Measurements from ENCODE around the gene RPEL1. TPM values are rescaled to one million over a fixed set of nuclear protein-coding genes. Genes with fewer than 3 reads are reported as not detected.
A peak's percentile ranks its signal among the peaks of the same experiment; 100 is the strongest.
"Not testable (repeated sequence)": the region's sequence is repeated elsewhere in the genome, so short reads cannot be mapped to it uniquely, and the experiment has no call there.

The RPEL1 gene
- not detected for total RNA-seq
- long read RNA-seq: 0 reads

DNA sequence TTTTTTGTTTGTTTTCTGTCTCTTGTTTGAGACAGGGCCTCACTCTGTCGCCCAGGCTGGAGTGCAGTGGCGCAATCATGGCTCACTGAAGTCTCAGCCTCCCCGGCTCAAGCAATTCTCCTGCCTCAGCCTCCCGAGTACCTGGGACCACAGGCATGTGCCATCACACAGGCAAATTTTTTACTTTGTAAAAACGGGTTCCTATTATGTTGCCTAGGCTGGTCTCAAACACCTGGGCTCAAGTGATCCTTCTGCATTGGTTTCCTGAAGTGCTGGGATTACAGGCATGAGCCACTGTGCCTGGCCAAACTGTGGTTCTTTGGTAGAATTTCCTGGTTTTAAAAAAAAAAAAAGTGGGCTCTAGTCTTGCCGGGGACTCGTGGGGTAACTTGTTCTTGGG lies at the start of gene RPEL1:
TSS of gene RPEL1 (plus strand) at position 301 of the 400 bp plus-strand sequence. CDS start 110 bp downstream, outside the sequence.
- not testable (repeated sequence) for DNase-seq (ENCODE audit: low spot score)
- intact Hi-C loops (cut with DNase I): loop anchor here (2.0 to 10.0 kb wide), 2 partner anchors 329 to 511 kb away; no protein-coding TSS in a partner anchor

DNA sequence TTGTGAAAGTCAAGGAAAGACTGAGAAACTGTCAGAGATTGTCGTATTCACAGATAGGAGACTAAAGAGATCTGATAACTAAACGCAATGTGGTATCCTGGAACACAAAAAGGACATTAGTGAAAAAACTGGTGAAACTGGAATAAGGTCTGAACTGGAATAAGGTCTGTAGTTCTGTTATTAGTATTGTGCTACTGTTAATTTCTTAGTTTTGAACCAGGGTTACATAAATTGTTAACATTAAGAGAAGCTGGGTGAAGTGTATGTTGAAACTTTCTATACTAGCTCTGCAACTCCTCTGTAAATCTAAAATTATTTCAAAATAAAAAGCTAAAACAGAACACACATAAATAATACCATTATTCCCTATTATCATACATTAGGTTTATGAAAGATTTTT lies 49.2 kb upstream of the RPEL1 start:
- DNase-seq (ENCODE audit: low spot score): no peak
- intact Hi-C loops (cut with DNase I): no loop called here

DNA sequence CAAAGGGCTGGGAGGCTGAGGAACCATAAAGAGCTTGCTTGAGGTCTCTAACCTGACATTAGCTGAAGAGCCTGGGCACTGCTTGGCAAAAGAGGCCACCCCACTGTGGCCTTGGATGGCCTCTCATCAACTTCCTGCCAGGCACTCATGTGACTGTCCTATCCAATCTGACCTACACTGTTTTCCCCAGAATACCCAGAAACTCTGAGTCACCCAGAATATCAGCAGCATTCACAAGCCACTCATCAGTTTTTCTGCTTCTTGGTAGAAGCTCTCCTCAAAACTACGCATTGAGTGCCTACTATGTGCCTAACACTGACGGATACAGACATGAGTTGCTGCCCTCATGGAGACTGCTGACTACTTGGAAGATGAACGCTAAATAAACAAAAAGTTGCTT lies 48.5 kb upstream of the RPEL1 start:
- peak; percentile 82 for DNase-seq (ENCODE audit: low spot score)
- intact Hi-C loops (cut with DNase I): no loop called here

DNA sequence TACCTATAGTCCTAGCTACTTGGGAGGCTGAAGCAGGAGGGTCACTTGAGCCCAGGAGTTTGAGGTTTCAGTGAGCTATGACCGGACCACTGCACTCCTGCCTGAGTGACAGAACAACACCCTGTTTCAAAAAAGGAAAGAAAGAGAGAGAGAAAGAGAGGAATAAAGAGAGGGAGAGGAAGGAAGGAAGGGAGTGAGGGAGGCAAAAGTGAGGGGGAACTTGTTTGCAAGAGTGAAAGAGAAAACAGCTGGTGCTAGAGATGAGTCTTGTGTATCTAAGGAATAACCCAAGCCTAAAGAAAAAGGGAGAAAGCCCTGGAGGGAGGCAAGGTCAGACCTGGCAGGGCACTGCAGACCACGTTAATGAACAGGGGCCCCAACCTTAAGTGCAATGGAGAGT lies 47.8 kb upstream of the RPEL1 start:
- DNase-seq (ENCODE audit: low spot score): no peak
- intact Hi-C loops (cut with DNase I): no loop called here

DNA sequence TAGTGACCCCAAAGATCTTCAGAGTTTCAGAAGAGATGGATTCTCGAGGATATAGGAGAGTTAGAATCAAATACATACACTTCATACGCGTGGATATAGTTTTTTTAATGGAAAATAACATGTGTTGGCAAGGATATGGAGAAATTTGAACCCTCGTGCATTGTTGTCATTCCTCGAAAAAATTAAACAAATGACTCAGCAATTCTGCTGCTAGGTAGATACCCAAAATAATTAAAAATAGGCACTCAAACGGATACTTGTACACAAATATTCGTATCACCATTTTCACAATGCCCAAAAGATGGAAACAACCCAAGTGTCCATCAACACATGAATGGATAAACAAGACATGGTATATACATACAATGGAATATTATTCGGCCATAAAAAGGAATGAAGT lies 47.0 kb upstream of the RPEL1 start:
- intact Hi-C loops (cut with DNase I): no loop called here
- DNase-seq (ENCODE audit: low spot score): no peak

DNA sequence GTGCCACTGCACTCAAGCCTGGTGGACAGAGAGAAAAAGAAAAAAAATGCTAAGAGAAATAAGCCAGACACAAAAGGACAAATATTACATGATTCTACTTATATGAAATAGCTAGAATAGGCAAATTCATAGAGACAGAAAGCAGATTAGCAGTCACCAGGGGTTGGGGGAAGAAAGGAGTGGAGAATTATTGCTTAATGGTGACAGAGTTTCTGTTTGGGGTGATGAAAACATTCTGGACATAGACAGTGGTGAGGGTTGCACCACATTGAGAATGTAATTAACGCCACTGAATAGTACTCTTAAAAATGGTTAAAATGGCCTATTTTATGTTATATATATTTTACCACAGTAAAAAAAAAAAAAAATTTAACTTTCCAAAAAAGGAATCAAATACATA lies 46.2 kb upstream of the RPEL1 start:
- DNase-seq (ENCODE audit: low spot score): no peak
- intact Hi-C loops (cut with DNase I): no loop called here

DNA sequence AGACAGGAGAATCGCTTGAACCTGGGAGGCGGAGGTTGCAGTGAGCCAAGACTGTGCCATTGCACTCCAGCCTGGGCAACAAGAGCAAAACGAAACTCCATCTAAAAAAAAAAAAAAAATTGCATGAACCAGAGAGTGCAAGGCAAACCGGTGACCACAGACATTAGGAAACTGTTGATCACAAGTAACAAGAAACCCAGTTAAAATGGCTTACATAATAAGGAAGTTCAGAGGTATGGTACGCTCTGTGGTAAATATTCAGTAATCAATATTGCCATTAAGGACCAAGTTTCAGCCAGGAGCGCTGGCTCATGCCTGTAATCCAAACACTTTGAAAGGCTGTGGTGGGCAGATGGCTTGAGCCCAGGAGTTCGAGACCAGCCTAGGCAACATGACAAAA lies 43.4 kb upstream of the RPEL1 start:
- DNase-seq (ENCODE audit: low spot score): no peak
- intact Hi-C loops (cut with DNase I): no loop called here

DNA sequence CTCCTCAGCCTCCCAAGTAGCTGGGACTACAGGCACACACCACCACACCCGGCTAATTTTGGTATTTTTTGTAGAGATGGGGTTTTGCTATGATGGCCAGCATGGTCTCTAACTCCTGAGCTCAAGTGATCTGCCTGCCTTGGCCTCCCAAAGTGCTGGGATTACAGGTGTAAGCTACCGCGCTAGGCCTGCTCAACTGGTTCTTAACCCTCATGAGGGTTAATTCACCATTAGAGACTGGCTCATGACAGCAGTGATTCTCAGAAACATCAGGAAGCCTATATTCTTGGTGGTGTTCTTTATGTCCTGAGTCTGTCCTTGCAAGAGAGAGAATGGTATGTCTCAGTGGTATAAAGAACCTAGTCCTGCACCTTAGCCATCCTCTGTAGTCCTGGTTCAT lies 42.2 kb upstream of the RPEL1 start:
- intact Hi-C loops (cut with DNase I): no loop called here
- DNase-seq (ENCODE audit: low spot score): no peak

DNA sequence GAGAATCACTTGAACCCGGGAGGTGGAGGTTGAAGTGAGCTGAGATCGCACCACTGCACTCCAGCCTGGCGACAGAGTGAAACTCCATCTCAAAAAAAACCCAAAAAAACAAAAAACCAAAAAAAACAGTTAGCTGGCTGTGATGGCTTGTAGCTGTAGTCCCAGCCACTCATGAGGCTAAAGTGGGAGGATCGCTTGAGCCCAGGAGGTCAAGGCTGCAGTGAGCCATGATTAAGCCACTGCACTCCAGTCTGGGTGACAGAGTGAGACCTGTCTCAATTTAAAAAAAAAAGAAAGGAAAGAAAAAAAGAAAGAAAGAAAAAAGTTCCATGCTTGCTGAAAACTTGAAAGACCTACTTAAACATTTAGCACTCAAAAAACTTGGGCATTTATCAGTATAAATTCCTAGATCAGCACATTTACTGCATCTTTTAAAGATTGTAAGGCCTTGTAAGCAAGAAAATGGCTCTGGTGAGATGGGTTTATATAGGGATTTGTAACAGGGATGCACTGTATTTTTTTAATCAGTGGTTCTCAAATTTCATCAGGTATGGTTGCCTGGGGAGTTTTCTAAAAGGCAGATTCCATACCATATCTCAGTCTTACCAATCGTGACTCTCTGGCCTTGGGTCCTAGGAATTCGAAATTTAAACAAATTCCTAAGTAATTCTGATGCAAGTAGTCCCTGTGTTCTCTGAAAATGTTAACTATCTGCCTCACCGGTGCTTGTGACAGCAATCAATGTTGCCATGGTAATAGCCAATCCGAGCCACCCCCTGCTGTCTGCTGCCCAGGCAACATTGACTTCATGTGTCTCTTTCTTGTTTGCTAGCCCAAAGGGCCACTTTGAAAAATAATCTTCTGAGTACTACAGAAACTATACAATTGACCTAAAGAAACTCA lies 41.1 kb upstream of the RPEL1 start:
- DNase-seq (ENCODE audit: low spot score): no peak
- intact Hi-C loops (cut with DNase I): no loop called here

DNA sequence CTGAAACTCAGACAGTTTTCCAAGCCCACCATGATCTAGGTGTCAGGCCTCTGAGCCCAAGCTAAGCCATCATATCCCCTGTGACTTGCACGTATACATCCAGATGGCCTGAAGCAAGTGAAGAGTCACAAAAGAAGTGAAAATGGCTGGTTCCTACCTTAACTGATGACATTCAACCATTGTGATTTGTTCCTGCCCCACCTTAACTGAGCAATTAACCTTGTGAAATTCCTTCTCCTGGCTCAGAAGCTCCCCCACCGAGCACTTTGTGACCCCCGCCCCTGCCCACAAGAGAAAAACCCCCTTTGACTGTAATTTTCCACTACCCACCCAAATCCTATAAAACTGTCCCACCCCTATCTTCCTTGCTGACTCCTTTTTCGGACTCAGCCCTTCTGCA lies 40.3 kb upstream of the RPEL1 start:
- DNase-seq (ENCODE audit: low spot score); intact Hi-C loops (cut with DNase I): not testable (repeated sequence)

DNA sequence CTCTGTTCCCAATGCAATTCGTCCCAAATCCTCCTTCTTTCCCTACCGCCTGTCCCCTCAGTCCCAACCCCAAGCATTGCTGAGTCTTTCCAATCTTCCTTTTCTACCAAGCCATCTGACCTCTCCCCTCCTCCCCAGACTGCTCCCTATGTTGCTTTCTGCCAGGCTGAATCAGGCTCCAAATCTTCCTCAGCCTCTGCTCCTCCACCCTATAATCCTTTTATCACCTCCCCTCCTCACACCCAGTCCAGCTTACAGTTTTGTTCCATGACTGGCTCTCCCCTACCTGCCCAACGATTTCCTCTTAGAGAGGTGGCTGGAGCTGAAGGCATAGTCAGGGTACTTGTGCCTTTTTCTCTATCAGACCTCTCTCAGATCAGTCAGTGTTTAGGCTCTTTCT lies 39.0 kb upstream of the RPEL1 start:
- intact Hi-C loops (cut with DNase I); DNase-seq (ENCODE audit: low spot score): not testable (repeated sequence)

DNA sequence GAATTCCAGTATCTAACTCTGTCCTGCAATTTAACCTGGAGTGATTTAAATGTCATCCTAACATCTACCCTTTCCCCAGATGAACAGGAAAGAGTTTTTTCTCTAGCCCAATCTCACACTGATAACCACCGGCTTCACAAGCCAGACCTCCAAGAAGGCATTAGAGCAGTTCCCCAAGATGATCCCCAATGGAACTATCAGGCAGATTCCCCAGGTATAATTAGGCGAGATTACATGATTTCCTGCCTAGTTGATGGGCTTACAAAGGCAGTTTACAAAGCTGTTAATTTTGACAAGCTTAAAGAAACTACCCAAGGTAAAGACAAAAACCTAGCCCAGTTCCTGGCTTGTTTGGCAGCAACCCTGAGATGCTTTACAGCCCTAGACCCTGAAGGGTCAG lies 38.5 kb upstream of the RPEL1 start:
- intact Hi-C loops (cut with DNase I): no loop called here
- DNase-seq (ENCODE audit: low spot score): no peak

DNA sequence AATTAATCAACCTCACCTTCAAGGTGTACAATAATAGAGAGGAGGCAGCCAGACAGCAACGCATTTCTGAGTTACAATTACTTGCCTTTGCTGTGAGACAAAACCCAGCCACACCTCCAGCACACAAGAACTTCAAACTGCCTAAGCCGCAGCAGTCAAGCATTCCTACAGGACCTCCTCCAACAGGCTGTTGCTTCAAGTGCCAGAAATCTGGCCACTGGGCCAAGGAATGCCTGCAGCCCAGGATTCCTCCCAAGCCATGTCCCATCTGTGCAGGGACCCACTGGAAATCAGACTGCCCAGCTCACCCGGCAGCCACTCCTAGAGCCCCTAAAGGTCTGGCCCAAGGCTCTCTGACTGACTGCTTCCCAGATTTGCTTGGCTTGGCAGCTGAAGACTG lies 38.0 kb upstream of the RPEL1 start:
- intact Hi-C loops (cut with DNase I); DNase-seq (ENCODE audit: low spot score): not testable (repeated sequence)

DNA sequence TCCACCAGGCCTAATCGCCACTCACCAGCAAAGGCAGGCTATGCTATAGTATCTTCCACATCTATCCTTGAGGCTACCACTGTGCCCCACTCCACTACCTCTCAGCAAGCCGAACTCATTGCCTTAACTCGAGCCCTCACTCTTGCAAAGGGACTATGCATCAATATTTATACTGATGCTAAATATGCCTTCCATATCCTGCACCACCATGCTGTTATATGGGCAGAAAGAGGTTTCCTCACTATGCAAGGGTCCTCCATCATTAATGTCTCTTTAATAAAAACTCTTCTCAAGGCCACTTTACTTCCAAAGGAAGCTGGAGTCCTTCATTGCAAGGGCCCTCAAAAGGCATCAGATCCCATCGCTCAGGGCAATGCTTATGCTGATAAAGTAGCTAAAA lies 35.4 kb upstream of the RPEL1 start:
- intact Hi-C loops (cut with DNase I): not testable (repeated sequence)

DNA sequence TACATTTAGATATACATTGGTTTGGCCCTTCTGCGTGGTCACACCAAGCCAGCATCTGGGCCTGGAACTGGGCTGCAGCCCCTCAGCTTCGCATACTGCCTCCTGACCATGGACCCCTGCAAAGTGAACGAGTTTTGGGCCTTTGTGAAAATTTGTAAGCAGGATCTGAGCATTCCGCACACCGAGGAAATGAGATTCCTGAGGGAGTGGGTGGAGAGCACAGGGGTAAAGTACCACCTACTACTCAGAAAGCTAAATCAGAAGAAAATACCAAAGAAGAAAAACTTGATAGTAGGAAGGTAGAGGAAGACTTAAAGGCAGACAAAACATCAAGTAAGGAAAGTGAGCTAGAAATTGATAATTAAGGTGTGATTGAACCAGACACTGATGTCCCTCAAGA lies 30.1 kb upstream of the RPEL1 start:
- no peak for DNase-seq (ENCODE audit: low spot score)
- intact Hi-C loops (cut with DNase I): no loop called here

More for the DNA sequence above, 35.4 kb upstream of the RPEL1 start:
- DNase-seq (ENCODE audit: low spot score): not testable (repeated sequence)

DNA sequence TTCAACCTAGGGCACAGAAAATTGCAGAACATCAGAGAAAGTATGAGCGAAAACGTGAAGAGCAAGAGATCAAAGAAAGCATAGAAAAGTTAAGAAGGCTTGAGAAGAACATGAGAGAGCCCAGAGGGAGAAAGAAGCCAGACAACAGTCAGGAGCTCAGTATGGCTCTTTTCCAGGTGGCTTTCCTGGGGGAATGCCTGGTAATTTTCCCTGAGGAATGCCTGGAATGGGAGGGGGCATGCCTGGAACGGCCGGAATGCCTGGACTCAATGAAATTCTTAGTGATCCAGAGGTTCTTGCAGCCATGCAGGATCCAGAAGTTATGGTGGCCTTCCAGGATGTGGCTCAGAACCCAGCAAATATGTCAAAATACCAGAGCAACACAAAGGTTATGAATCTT lies 29.3 kb upstream of the RPEL1 start:
- intact Hi-C loops (cut with DNase I); DNase-seq (ENCODE audit: low spot score): not testable (repeated sequence)

DNA sequence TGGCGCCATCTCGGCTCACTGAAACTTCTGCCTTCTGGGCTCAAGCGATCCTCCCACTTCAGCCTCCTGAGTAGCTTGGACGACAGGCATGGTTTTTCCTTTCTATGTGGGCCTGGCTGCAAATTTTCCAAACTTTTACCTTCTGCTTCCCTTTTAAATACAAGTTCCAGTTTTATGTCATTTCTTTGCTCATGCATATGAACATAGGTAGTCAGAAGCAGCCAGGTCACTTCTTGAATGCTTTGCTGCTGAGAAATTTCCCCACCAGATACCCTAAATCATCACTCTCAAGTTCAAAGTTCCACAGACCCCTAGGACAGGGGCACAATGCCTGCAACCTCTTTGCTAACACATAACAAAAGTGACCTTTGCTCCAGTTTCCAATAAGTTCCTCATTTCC lies 21.6 kb upstream of the RPEL1 start:
- no peak for DNase-seq (ENCODE audit: low spot score)
- intact Hi-C loops (cut with DNase I): no loop called here

DNA sequence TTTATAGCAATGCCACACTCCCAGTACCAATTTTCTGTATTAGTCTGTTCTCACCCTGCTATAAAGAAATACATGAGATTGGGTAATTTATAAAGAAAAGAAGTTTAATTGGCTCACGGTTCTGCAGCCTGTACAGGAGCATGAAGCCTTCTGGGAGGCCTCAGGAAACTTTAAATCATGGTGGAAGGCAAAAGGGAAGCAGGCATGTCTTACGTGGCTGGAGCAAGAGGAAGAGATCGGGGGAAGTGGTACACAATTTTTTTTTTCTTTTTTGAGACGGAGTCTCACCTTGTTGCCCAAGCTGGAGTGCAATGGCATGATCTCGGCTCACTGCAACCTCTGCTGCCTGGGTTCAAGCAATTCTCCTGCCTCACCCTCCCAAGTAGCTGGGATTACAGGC lies 21.0 kb upstream of the RPEL1 start:
- DNase-seq (ENCODE audit: low spot score): not testable (repeated sequence)

DNA sequence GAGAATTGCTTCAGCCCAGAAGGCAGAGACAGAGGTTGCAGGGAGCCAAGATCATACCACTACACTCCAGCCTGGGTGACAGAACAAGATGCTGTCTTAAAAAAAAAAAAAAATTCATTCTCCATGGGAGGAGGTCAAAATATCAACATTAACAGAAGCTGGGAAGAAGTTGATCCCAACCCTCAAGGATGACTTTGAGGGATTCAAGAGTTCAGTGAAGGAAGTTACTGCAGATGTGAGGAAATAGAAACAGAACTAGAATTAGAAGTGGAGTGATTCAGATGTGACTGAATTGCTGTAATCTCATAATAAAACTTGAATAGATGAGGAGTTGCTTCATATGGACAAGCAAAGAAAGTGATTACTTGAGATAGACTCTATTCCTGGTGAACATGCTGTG lies 19.7 kb upstream of the RPEL1 start:
- no peak for DNase-seq (ENCODE audit: low spot score)
- intact Hi-C loops (cut with DNase I): loop anchor here (5.0 kb wide), 1 partner anchor 34 kb away; the partner anchor contains the start of gene NT5C2

More for the DNA sequence above, 21.0 kb upstream of the RPEL1 start:
- intact Hi-C loops (cut with DNase I): loop anchor here (5.0 kb wide), 1 partner anchor 32 kb away; the partner anchor contains the start of gene NT5C2

DNA sequence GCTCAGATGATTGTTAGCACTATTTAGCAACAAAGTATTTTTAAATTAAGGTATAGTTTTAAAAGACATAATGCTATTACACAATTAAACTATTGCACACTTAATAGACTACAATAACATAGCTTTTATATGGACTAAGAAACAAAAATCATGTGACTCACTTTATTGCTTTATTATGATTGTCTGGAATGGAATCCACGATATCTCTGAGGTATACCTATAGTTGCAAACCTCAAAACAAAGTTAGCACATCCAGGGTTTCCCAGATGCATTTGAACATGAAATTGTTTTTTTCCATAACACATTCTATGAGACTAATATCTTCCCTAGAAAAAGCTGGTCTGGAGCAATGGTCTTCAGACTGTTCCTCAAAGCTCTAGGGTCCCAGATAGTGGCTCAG lies 18.3 kb upstream of the RPEL1 start:
- DNase-seq (ENCODE audit: low spot score): no peak
- intact Hi-C loops (cut with DNase I): loop anchor here (5.0 kb wide), 1 partner anchor 35 kb away; the partner anchor contains the start of gene NT5C2

DNA sequence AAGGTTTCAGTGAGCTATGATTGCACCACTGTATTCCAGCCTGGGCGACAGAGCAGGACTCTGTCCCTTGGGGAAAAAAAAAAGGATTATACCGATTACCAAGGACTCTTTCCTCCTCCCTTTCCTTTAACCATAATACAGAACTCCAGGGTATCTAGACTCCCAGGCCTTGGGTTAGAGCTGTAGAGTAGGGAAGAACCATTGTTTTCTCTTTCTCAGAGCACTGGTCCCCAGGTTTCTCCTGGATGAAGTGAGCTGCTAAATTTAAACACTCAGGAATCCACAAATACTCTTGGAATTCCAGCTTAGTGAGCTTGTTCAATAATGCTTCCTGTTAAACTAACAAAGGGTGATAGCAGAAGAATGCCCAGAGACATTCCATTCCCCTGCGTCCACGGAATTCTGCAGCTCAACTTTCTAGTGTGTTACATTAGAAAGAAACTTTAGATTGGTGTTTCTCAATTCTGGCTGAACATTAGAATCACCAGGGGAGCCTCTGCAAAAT lies 14.6 kb upstream of the RPEL1 start:
- no peak for DNase-seq (ENCODE audit: low spot score)
- intact Hi-C loops (cut with DNase I): no loop called here

Measured in cardiac septum (tissue), 1 donor.